Measurements from ENCODE around the gene ATP9B. TPM values are rescaled to one million over a fixed set of nuclear protein-coding genes. Genes with fewer than 3 reads are reported as not detected.
"Not testable (repeated sequence)": the region's sequence is repeated elsewhere in the genome, so short reads cannot be mapped to it uniquely, and the experiment has no call there.

ATP9B gene
- total and polyA plus RNA-seq, 4 donors: 12.6 to 77.0 (median 29.9) TPM

DNA sequence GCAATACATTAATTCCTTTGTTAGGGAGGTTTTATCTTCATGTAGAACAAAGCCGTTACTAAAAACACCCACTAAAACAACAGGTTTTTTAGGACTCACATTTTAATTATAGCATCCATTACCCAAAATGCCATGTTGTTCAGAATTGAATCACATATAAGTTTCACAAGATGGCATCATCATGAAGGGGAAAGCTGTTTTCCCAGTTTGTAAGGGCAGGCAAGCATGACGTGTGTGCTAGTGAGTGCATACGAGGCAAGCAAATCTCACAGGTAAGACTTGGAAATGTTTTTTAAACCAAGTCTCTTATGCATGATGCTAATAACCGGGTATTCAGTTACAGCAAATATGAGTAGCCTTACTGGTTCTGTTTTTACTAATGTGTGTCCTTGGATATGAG, 214.7 kb downstream of the ATP9B start:
- no peak for ATAC-seq (ENCODE audit: insufficient read depth, low FRiP score)
- TF ChIP-seq, protein P1, sequence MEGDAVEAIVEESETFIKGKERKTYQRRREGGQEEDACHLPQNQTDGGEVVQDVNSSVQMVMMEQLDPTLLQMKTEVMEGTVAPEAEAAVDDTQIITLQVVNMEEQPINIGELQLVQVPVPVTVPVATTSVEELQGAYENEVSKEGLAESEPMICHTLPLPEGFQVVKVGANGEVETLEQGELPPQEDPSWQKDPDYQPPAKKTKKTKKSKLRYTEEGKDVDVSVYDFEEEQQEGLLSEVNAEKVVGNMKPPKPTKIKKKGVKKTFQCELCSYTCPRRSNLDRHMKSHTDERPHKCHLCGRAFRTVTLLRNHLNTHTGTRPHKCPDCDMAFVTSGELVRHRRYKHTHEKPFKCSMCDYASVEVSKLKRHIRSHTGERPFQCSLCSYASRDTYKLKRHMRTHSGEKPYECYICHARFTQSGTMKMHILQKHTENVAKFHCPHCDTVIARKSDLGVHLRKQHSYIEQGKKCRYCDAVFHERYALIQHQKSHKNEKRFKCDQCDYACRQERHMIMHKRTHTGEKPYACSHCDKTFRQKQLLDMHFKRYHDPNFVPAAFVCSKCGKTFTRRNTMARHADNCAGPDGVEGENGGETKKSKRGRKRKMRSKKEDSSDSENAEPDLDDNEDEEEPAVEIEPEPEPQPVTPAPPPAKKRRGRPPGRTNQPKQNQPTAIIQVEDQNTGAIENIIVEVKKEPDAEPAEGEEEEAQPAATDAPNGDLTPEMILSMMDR (IDR thresholded peaks at IDR 0.05; ENCODE audit: control extremely low read depth, extremely low read depth): no peak
- peaks cover 0 to 2% (median 0%) of the 10 kb centered on the region in 4 donors for H3K9me3 ChIP-seq (ENCODE audit: control insufficient read depth in 4 of 4, insufficient read depth in 3 of 4, low read length in 3 of 4)
- H3K36me3 ChIP-seq (ENCODE audit: control insufficient read depth in 4 of 4, insufficient read depth in 4 of 4, low read length in 4 of 4): peaks cover 0 to 7% (median 5%) of the 10 kb centered on the region in 4 donors
- no peak overlapping the region for H3K27ac ChIP-seq (ENCODE audit: low read depth in 1 of 2, low read length in 1 of 2)
- WGBS, 2 donors: 95 to 96% methylated on average over 4 of the region's 4 CpGs
- no peak overlapping the region for H3K4me3 ChIP-seq
- no peak overlapping the region for H3K9ac ChIP-seq (ENCODE audit: insufficient read depth in 1 of 2, low read length in 2 of 2)
- H3K4me1 ChIP-seq (ENCODE audit: control insufficient read depth in 5 of 5, insufficient read depth in 5 of 5, low read length in 5 of 5): no peaks in the 10 kb centered on the region
- no peak for DNase-seq
- H3K27me3 ChIP-seq (ENCODE audit: control insufficient read depth in 3 of 3, insufficient read depth in 3 of 3, low read length in 2 of 3): no peaks in the 10 kb centered on the region

DNA sequence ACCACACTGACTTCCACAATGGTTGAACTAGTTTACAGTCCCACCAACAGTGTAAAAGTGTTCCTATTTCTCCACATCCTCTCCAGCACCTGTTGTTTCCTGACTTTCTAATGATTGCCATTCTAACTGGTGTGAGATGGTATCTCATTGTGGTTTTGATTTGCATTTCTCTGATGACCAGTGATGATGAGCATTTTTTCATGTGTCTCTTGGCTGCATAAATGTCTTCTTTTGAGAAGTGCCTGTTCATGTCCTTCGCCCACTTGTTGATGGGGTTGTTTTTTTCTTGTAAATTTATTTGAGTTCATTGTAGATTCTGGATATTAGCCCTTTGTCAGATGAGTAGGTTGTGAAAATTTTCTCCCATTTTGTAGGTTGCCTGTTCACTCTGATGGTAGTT, 216.0 kb downstream of the ATP9B start:
- not testable (repeated sequence) for ATAC-seq (ENCODE audit: insufficient read depth, low FRiP score); H3K27me3 ChIP-seq (ENCODE audit: control insufficient read depth in 3 of 3, insufficient read depth in 3 of 3, low read length in 2 of 3); H3K4me3 ChIP-seq; H3K27ac ChIP-seq (ENCODE audit: low read depth in 1 of 2, low read length in 1 of 2); H3K9ac ChIP-seq (ENCODE audit: insufficient read depth in 1 of 2, low read length in 2 of 2); DNase-seq; H3K36me3 ChIP-seq (ENCODE audit: control insufficient read depth in 4 of 4, insufficient read depth in 4 of 4, low read length in 4 of 4); H3K9me3 ChIP-seq (ENCODE audit: control insufficient read depth in 4 of 4, insufficient read depth in 3 of 4, low read length in 3 of 4); H3K4me1 ChIP-seq (ENCODE audit: control insufficient read depth in 5 of 5, insufficient read depth in 5 of 5, low read length in 5 of 5)
- WGBS, 2 donors: 92 to 100% methylated on average over 1 of the region's 1 CpG

DNA sequence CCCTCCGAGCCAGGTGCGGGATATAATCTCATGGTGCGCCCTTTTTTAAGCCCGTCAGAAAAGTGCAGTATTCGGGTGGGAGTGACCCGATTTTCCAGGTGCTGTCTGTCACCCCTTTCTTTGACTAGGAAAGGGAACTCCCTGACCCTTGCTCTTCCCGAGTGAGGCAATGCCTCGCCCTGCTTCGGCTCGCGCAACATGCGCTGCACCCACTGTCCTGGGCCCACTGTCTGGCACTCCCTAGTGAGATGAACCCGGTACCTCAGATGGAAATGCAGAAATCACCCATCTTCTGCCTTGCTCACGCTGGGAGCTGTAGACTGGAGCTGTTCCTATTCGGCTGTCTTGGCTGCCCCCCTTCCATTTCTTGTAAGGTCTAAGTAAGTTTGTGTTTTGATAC, 221.2 kb downstream of the ATP9B start:
- H3K4me3 ChIP-seq; H3K27me3 ChIP-seq (ENCODE audit: control insufficient read depth in 3 of 3, insufficient read depth in 3 of 3, low read length in 2 of 3); H3K4me1 ChIP-seq (ENCODE audit: control insufficient read depth in 5 of 5, insufficient read depth in 5 of 5, low read length in 5 of 5); H3K9ac ChIP-seq (ENCODE audit: insufficient read depth in 1 of 2, low read length in 2 of 2); H3K27ac ChIP-seq (ENCODE audit: low read depth in 1 of 2, low read length in 1 of 2); H3K36me3 ChIP-seq (ENCODE audit: control insufficient read depth in 4 of 4, insufficient read depth in 4 of 4, low read length in 4 of 4); H3K9me3 ChIP-seq (ENCODE audit: control insufficient read depth in 4 of 4, insufficient read depth in 3 of 4, low read length in 3 of 4); ATAC-seq (ENCODE audit: insufficient read depth, low FRiP score); DNase-seq: not testable (repeated sequence)
- 93 to 97% methylated on average over 15 of the region's 15 CpGs for WGBS, 2 donors

DNA sequence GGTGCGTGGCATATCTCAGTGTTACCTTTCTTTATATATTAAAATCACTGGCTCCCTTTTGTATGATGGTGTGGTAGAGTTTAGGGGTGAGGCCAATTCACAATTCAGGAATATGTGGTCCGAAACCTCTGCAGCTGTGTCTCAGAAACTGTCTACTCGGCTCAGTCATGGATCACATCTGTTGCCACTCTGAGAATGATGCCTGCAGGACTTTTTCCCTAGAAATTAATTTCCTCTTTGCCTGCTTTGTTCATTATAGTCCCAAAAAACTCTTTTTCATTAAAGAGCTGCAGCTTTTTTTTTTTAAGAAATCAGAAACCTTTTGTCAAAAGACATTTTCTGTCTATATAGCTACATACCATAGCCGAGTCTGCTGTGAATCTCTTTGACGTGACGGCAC, 221.7 kb downstream of the ATP9B start:
- no peak for ATAC-seq (ENCODE audit: insufficient read depth, low FRiP score)

More for the DNA sequence above, 221.7 kb downstream of the ATP9B start:
- TF ChIP-seq, protein P1 (IDR thresholded peaks at IDR 0.05; ENCODE audit: control extremely low read depth, extremely low read depth): no peak
- H3K9me3 ChIP-seq (ENCODE audit: control insufficient read depth in 4 of 4, insufficient read depth in 3 of 4, low read length in 3 of 4): no peaks in the 10 kb centered on the region
- no peaks in the 10 kb centered on the region for H3K27me3 ChIP-seq (ENCODE audit: control insufficient read depth in 3 of 3, insufficient read depth in 3 of 3, low read length in 2 of 3)
- no peak overlapping the region for H3K9ac ChIP-seq (ENCODE audit: insufficient read depth in 1 of 2, low read length in 2 of 2)
- H3K4me1 ChIP-seq (ENCODE audit: control insufficient read depth in 5 of 5, insufficient read depth in 5 of 5, low read length in 5 of 5): no peaks in the 10 kb centered on the region
- H3K27ac ChIP-seq (ENCODE audit: low read depth in 1 of 2, low read length in 1 of 2): no peak overlapping the region
- no peak overlapping the region for H3K4me3 ChIP-seq
- no peak for DNase-seq
- WGBS, 2 donors: 97% methylated on average over 6 of the region's 6 CpGs
- H3K36me3 ChIP-seq (ENCODE audit: control insufficient read depth in 4 of 4, insufficient read depth in 4 of 4, low read length in 4 of 4): peaks cover 0 to 7% (median under 1%) of the 10 kb centered on the region in 4 donors

All from lung (tissue), 12 donors.